Measurements from ENCODE around the gene LMX1B. TPM values are rescaled to one million over a fixed set of nuclear protein-coding genes. Genes with fewer than 3 reads are reported as not detected.
"Not testable (repeated sequence)": the region's sequence is repeated elsewhere in the genome, so short reads cannot be mapped to it uniquely, and the experiment has no call there.

The LMX1B gene
- total RNA-seq: not detected in 2 replicates

- intact Hi-C loops (cut with micrococcal nuclease): no loop called here
Measured at GRCh38 chr9:126613651-126614050, at the start of gene LMX1B. Gene LMX1B, plus strand, starts transcription at chr9:126613928. Its CDS starts 522 bp downstream, at chr9:126614450.

- intact Hi-C loops (cut with micrococcal nuclease): loop anchor here (10.0 kb wide), 1 partner anchor 269 kb away; no protein-coding TSS in a partner anchor
Measured at GRCh38 chr9:126564128-126564527, 49.6 kb upstream of the LMX1B start.

- intact Hi-C loops (cut with micrococcal nuclease): loop anchor here (10.0 kb wide), 1 partner anchor 270 kb away; no protein-coding TSS in a partner anchor
Measured at GRCh38 chr9:126564716-126565115, 49.0 kb upstream of the LMX1B start.

GRCh38 chr9:126565336-126566128, 48.2 kb upstream of the LMX1B start:
- intact Hi-C loops (cut with micrococcal nuclease): loop anchor here (10.0 kb wide), 1 partner anchor 271 kb away; no protein-coding TSS in a partner anchor

DNA sequence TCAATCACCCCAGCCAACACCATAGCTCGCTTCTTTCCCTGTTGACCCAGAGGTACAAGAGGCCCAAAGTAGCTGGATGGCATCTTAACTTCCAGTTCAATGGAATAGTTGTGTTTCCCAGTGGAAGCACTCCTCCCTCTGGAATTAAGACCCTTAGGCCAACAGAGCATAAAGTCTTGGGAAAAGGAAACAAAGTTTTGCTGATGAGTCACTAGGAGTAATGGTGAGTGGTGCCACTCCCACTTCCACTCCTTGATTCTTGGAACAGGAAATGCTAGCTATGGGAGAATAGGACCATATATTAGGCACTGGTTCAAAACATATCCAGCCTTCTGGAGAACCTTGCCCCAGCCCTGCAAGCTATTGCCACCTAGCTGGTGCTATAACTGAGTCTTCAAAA, 44.7 kb upstream of the LMX1B start:
- intact Hi-C loops (cut with micrococcal nuclease): loop anchor here (10.0 kb wide), 1 partner anchor 274 kb away; no protein-coding TSS in a partner anchor

- intact Hi-C loops (cut with micrococcal nuclease): no loop called here
Measured at GRCh38 chr9:126578029-126578428, 35.7 kb upstream of the LMX1B start.

DNA sequence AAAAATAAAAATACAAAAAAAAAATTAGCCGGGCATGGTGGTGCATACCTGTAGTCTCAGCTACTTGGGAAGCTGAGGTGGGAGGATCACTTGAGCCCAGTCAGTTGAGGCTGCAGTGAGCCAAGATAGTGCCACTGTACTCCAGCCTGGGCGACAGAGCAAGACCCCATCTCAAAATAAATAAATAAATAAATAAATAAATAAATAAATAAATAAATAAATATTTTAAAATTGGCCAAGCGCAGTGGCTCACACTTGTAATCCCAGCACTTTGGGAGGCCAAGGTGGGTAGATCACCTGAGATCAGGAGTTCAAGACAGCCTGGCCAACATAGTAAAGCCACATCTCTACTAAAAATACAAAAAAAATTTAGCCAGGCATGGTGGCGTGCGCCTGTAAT, 33.4 kb upstream of the LMX1B start:
- intact Hi-C loops (cut with micrococcal nuclease): not testable (repeated sequence)

DNA sequence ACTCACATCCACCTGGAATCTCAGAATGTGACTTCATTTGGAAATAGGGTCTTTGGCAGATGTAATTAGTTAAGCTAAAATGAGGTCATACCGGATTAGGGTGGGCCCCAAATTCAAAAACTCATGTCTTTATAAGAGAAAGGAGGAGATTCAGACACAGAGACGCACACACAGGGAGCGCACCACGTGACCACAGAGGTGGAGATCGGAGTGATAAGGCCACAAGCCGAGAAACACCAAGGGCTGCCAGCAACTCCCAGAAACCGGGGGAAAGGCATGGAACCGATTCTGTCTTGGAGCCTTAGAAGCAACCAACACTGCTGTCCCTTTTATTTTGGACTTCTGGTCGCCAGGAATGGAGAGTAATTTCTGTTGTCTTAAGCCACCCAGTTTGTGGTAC, 31.8 kb upstream of the LMX1B start:
- intact Hi-C loops (cut with micrococcal nuclease): no loop called here

DNA sequence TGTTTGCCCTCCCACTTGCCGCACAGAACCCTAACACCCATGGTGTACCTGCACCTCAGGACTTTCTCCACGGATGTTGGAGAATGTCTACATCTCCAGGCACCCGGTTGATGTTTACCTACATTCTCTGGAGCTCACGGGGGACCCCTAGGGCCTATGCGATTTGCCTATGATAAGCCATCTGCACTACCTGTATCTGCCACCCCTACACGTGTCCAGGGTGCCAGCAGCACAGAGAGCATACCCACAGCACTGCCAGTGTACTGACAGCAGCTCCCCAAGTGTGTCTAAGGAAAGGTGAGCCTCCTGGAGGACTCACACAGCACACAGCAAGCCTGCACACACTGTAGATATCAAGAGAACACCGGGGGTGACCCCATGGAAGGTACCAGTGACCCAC, 31.3 kb upstream of the LMX1B start:
- intact Hi-C loops (cut with micrococcal nuclease): no loop called here

DNA sequence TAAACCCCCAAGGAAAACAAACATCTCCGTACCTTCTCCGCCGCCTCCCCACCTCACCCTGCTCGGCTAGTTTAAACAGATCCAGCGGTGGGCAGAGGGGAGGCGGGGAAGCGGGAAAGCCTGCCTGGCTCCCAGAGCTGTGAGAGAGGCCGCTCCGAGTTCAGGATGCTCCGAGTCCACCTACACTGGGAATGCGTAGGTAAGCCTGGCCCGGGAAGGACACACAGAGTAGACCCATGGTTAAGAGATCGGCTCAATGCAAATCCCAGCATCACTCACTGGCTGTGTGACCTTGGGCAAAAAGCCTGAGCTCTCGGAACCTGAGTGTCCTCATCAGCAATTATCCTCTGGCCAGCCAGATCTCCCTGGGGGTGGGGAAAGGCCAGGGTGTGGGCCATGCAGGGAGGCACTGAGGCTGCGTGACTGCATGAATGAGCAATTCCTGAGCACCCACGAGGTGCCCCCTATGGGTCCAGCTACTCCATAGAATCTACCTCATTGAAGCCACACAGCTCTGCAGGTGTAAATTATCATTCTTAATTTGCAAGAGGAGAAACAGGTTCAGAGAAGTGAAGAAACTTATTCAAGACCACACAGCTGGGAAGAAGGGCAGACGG, 30.5 kb upstream of the LMX1B start:
- intact Hi-C loops (cut with micrococcal nuclease): no loop called here

GRCh38 chr9:126584611-126585010, 29.1 kb upstream of the LMX1B start:
- intact Hi-C loops (cut with micrococcal nuclease): no loop called here

DNA sequence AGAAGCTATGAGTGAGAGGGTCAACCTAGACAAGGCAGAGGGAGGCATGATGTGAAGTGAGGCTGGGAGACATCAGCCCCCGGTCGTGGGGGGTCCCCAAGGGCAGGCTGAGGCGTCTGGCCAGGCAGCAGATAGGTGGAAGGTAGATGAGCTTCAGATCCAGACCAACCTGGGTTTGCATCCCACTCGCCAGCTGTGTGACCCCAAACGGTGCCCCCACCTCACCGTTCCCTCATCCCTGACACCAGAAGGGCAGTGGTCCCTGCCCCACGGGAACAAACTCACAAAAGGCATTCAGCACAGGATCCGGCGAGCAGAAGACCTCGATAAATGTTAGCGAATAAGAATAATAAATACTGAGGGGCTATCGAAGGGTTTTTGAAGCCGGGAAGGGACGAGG, 27.5 kb upstream of the LMX1B start:
- intact Hi-C loops (cut with micrococcal nuclease): no loop called here

DNA sequence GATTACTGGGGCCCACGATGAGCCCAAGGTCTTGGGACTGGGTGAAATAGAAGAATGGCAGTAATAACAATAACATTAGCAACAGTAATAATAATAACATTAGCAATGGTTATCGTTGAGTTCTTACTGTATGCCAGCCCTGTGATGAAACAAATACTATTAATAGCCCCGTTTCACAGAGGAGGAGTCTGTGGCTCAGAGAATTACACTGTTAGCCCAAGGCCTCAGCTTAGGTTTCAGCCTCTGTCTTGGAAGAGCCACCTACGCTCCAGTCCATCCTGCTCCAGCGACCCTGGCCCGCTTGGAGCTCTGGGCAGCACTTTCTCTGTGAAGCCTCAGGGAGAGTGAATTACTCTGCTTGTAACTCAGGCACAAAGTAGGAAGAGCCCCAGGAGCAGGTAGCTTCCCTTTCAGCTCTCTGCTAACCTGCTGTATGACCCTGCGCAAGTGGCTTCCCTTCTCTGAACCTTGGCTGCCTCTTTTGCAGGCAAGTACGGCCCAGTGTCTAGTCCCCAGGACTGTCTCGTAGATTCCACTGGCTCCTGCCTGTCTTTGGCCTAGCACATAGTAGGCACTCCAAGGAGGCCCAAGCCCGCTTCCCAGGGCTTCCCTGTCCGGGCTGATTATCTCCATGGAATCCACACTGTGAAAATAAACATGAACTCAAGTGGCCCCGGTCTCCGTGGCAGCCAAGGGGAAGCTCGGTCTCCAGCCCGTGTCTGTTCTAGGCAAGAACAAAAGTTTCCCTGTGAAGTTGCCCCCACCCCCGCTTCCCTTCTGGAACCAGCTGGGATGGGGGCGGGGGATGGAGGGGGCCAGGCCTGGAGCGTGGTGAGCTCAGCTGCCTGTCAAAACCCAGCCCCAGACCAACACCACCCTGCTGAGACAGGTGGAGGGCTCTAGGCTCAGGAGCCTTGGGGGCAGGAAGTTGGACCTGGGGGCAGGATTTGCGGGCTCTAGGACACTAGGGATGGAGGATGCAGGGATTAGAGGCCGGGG, 26.2 kb upstream of the LMX1B start:
- intact Hi-C loops (cut with micrococcal nuclease): no loop called here

DNA sequence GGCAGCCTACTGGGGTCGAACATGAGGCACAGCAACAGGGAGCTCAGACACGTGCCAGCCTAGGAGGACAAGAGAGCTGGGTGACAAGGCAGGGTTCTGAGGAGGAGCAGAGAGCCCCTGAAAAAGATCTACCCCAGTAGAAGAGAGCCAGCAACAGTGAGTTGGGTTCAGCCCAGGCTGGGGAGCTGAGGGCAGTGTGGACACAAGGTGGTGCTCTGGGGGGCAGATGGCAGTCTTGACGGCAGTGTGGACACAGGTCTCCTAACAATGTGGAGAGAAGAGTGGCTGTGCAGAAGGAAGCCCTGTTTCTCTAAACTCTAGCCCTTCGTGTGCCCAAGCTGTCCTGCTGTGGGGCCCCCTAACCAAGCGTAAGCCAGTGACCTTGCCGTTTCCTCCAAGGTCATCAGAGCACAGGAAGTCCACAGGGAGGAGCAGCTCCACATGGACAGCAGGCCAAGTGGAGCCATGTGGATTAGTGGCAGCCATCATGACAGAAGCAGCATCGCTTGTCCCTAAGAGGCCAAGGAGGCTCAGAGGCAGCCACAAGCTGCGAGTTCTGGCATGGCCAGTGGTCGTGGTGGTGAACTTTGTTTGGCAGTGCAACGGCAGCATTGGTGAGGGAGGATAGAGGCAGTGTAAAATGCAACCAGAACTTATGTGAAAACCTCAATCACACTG, 25.1 kb upstream of the LMX1B start:
- intact Hi-C loops (cut with micrococcal nuclease): no loop called here

DNA sequence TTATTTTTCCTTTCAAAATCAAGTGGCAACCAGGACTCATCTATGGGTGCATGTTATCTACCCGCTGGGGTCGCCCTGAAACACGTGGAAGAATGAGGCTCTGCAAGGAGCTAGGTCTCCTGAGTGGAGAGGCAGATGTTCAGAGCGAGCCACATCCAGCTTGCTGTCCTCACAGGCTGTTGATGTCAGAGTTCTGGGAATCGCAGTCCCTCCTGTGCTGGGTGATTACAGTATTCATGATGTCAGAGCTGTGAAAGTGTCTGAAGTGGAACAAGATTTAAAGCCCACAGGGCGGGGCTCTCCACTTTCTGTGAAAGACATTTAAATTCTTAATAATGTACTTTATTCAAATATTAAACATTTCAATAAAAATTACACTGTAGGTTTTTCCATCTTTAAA, 24.4 kb upstream of the LMX1B start:
- intact Hi-C loops (cut with micrococcal nuclease): no loop called here

DNA sequence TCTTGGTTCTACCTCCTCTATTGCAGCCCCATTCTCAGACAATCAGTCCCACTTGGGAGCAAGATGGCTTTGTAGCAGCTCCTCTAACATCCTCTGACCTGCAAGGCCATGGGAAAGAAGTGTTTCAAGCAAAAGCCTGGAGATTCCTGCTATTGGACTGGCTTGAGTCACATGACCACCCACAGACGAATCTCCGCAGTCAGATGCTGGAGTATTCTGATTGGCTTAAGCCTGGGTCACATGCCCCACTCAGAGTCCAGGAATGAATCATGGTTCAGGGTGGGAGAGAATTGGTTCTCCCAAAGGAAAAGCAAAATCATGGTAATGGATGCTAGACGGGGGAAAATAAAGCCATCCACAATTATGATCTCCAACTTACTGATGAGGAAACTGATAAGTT, 22.6 kb upstream of the LMX1B start:
- intact Hi-C loops (cut with micrococcal nuclease): no loop called here

- intact Hi-C loops (cut with micrococcal nuclease): no loop called here
Measured at GRCh38 chr9:126591922-126592321, 21.8 kb upstream of the LMX1B start.

DNA sequence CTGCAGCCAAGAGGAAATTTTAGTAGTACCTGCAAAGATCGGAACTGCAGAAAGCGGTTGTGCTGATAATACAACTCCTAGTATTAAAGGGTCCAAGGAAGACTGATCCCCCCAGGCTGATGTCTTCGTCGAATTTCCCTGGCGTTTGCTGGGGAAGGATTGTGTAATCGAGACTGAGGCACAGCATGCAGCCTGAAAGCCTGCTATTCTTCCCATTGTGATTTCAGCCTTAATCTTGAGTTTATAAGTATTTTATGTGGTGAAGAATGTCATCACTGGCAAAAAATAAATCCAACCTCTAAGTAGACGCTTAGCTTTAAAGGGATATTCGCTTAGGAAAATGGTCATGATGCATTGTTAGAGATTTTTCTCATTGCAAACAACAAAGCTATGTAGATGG, 21.3 kb upstream of the LMX1B start:
- intact Hi-C loops (cut with micrococcal nuclease): no loop called here

DNA sequence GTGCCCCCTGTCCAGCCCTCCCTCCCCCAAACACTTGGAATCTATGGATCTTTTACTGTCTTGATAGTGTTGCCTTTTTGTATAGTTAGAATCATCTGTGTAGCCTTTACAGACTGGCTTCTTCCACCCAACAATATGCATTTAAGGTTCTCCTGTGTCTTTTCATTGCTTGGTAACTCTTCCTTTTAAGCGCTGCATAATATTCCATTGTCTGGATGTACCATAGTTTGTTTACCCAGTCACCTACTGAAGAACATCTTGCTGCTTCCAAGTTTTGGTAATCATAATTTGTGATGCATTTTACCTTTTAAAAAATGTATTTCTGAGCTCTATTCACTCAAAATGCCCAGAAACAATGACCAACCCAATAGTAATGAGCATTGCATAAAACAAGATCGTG, 17.7 kb upstream of the LMX1B start:
- intact Hi-C loops (cut with micrococcal nuclease): no loop called here

GRCh38 chr9:126599047-126599650, 14.6 kb upstream of the LMX1B start:
- intact Hi-C loops (cut with micrococcal nuclease): no loop called here

Measured in T-helper 1 cell treated with Interleukin-12 subunit alpha and Interleukin-12 subunit beta and Interleukin-4 antibody, amounts not matched to agents 30 ng/mL and 1 ng/mL, for 36 hours (primary cell).